Kidney epithelial cell (primary cell): ENCODE results near the gene SCAI. TPM values are rescaled to one million over a fixed set of nuclear protein-coding genes. Genes with fewer than 3 reads are reported as not detected.

Source experiments
- DNase-seq: peaks from one replicate; pipeline ENCODE4 v3.0.0-alpha.2; 2010; ENCODE audit warnings: low read depth
- H3K27me3 ChIP-seq: 2 replicates; pipeline ENCODE4 v1.6.0; 2011; ENCODE audit warnings: low read length; ENCODE audit not compliant: control insufficient read depth, insufficient read depth
- H3K36me3 ChIP-seq: 2 replicates; pipeline ENCODE4 v1.5.1; 2011; ENCODE audit warnings: low read length; ENCODE audit not compliant: control insufficient read depth, insufficient read depth
- H3K4me3 ChIP-seq: 2 replicates; pipeline ENCODE4 v1.5.1; 2011; ENCODE audit warnings: low read depth, mild to moderate bottlenecking, control low read depth, low read length
- total RNA-seq: library from RNA; depleted of rRNA; stranded (reverse); fragments of >200 nt; gene quantifications from 2 replicates; pipeline ENCODE4 v1.2.3, GENCODE V29; 2015
- TF ChIP-seq, protein P1 (sequence below): IDR thresholded peaks from 2 replicates; pipeline ENCODE4 v1.5.1; 2011; ENCODE audit warnings: mild to moderate bottlenecking, moderate library complexity, low read length, control low read depth, inconsistent platforms; ENCODE audit not compliant: insufficient read depth, poor library complexity, severe bottlenecking

SCAI gene
- 2.3 and 5.8 TPM in 2 replicates for total RNA-seq

DNA sequence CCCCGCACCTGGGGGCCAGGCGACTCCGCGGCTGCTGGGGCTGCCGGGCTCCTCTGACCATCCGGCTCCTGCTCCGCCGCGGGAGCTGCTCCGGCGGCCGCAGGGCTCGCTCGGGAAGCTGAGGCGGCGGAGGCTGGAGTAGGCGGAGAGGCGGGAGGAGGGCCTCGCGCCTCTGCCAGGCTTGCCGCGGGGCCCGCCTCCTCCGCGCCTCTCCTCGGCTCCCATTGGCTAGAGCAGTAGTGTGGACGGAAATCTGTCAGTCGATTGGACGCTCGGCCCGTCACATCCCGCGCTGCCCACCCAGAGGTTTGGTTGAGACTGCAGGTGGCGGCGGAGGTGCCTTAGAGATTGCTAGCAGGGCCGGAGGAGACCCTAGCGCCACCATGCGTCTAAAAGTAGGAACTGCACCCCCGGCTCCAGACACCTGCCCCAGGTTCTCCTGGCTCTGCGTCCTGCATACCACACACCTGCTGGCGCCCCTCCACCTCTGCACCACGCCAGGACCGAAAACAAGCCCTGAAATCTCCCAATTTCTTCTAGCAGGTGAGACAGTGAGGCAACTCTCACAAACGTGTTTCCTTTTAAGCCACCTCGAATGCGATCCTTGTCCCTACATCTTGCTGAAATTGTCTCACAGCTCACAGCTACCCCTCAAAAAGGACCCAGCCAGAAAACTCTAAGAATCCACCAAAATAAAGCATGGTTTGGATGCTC, at the start of gene SCAI:
SCAI (minus strand) TSS at position 152 of the 714 bp plus-strand sequence; CDS start at position 61, 91 bp downstream.
- TF ChIP-seq, protein P1, sequence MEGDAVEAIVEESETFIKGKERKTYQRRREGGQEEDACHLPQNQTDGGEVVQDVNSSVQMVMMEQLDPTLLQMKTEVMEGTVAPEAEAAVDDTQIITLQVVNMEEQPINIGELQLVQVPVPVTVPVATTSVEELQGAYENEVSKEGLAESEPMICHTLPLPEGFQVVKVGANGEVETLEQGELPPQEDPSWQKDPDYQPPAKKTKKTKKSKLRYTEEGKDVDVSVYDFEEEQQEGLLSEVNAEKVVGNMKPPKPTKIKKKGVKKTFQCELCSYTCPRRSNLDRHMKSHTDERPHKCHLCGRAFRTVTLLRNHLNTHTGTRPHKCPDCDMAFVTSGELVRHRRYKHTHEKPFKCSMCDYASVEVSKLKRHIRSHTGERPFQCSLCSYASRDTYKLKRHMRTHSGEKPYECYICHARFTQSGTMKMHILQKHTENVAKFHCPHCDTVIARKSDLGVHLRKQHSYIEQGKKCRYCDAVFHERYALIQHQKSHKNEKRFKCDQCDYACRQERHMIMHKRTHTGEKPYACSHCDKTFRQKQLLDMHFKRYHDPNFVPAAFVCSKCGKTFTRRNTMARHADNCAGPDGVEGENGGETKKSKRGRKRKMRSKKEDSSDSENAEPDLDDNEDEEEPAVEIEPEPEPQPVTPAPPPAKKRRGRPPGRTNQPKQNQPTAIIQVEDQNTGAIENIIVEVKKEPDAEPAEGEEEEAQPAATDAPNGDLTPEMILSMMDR: peak; percentile 98
- peak; percentile 89 for DNase-seq
- Histone ChIP-seq H3K4me3 (peak within 1 kb of the TSS; percentile 79), H3K27me3 (no peaks in the 10 kb centered on the region), H3K36me3 (no peaks in the 10 kb centered on the region)

DNA sequence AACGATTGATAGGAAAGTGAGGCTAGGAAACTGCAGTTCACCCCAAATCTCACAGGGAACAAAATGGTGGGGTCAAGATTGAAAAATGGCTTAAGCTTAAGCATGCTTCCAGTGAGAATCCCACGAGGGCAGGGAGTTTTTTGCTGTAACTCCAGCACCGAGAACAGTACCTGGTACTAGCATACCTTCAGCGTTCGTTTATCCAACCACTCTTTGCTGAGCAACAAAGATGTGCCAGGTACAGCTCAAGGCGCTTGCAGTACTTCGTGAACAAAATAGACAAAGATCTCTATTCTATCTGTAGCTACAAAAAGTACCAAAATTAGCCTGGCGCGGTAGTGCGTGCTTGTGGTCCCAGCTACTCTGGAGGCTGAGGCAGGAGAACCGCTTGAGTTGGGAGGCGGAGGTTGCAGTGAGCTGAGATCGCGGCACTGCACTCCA, 47.1 kb upstream of the SCAI start:
- DNase-seq: no peak

DNA sequence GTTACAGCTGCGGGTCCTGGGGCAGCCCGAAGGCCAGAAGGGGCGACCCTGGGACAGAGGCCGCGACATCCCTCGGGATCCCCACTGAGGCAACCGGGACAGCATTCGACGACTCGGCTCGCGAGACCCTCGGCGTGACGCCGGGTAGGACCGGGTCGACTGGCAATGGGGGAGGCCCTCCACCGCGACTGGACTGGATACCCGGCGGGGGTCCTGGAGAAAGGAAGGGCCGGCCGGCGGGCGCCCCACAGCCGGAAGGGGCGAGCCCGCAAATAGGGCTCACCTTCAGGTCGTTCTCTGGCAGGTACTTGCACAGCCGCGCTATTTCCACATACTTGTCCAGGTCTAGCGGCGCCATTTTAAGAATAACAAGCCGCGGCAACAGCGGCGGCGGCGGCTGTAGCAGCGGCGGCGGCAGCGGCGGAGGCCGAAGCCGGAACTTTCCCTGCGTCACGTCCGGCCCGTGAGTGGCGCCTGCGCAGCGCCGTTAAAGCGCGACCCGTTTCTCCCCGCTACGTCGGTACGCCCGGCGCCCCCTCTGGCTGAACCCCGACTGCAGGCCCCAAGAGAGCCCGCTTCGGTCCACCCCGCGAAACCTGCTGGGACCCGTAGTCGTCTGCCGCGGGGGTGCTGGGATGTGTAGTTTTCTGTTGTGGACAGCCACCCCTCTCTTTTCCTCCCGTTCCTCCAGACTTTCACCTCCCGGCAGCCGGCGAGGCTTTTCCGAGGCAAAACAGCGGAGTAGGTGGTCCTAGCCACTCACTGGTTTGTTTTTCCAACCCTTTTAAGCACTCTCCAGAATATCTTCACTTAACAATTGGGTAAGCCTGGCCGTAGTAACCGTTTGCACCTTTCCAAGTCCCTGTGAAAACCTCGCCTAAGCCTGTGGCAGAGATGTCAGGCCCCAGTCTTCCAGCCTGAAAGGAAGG, 46.3 kb upstream of the SCAI start, which contains the start of gene PPP6C:
PPP6C (minus strand) TSS at position 443 of the 929 bp plus-strand sequence; CDS start at position 358, 85 bp downstream.
- DNase-seq: peak; percentile 82
- no peaks in the 10 kb centered on the region for H3K27me3 ChIP-seq
- no peaks in the 10 kb centered on the region for H3K36me3 ChIP-seq
- TF ChIP-seq, protein P1: peak; percentile 72
- peak within 1 kb of the TSS; percentile 91 for H3K4me3 ChIP-seq

More for the DNA sequence above, 47.1 kb upstream of the SCAI start:
- TF ChIP-seq, protein P1: no peak
- Histone ChIP-seq H3K4me3 (peak overlapping the region; percentile 91), H3K36me3 (no peaks in the 10 kb centered on the region), H3K27me3 (no peaks in the 10 kb centered on the region)

DNA sequence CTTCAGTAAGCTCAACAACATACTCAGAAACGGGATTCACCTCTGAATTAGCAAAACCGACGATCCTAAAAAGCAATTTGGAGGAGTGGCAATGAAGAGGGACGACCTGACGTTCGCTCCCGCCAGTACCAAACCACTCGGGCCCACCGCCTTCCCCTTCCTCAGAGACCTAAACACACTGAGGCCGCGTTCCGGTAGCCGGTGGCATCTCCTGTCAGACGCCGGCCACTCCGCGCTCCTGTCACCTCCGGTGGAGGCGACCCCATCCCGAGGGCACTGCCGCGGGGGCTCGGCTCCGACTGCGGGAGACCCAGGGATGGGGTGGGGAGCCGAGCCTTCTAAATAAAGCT, 45.7 kb upstream of the SCAI start:
- Histone ChIP-seq H3K27me3 (no peaks in the 10 kb centered on the region), H3K36me3 (no peaks in the 10 kb centered on the region), H3K4me3 (peak overlapping the region; percentile 91)
- DNase-seq: no peak
- TF ChIP-seq, protein P1: no peak

DNA sequence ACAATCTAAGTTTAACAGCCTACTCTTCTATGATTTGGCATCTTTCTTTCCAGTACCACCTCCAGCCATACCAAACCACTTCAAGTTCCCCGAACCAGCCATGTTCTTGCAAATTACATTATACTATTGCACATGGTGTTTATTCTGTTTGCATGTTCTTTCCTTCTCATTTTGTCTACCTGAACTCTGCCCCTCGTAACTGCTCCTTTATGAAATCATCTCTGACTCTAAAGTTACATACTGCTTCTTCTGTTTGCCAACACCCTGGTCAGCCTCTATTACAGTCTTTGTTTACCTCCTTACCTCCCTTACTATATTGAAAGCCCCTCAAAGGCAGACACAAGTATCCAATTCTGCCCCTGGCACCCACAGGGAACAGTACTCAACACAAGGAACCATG, 40.2 kb upstream of the SCAI start:
- Histone ChIP-seq H3K4me3 (no peak overlapping the region), H3K27me3 (no peaks in the 10 kb centered on the region), H3K36me3 (no peaks in the 10 kb centered on the region)
- TF ChIP-seq, protein P1: no peak
- DNase-seq: no peak
